Thoracic aorta (tissue), 2 donors: ENCODE results near the gene MTUS2. TPM values are rescaled to one million over a fixed set of nuclear protein-coding genes. Genes with fewer than 3 reads are reported as not detected.

ENCODE experiments used
- ATAC-seq: fragments of 150-250 bp; one replicate; pipeline ENCODE4 v1.8.0; 2017; ENCODE audit warnings: low read depth; ENCODE audit not compliant: insufficient number of reproducible peaks, low FRiP score
- DNase-seq: peaks from one replicate; pipeline ENCODE4 v3.0.0-alpha.2; 2020; ENCODE audit warnings: low spot score
- H3K27ac ChIP-seq, 2 donors: fragments of 200-600 bp; sonication (generic); 1 replicate in 1 of 2; 2 replicates in 1 of 2; pipeline ENCODE4 v1.5.1; 2016; ENCODE audit warnings: mild to moderate bottlenecking in 2 of 2, moderate library complexity in 2 of 2
- H3K27me3 ChIP-seq: fragments of 200-600 bp; sonication (generic); replicated peaks from 2 replicates; pipeline ENCODE4 v1.6.0; 2016; ENCODE audit warnings: mild to moderate bottlenecking; ENCODE audit not compliant: insufficient read depth
- H3K36me3 ChIP-seq: fragments of 200-600 bp; sonication (generic); one replicate; pipeline ENCODE4 v1.5.1; 2016
- H3K4me1 ChIP-seq, 2 donors: fragments of 200-600 bp; sonication (generic); 1 replicate in 1 of 2; 2 replicates in 1 of 2; pipeline versions ENCODE4 v1.5.1 to v1.6.0; 2016; ENCODE audit warnings: low read depth in 2 of 2, mild to moderate bottlenecking in 1 of 2; ENCODE audit not compliant: control insufficient read depth in 1 of 2
- H3K4me3 ChIP-seq: fragments of 200-600 bp; sonication (generic); 2 replicates; pipeline ENCODE4 v1.5.1; 2016; ENCODE audit warnings: mild to moderate bottlenecking
- H3K9me3 ChIP-seq: fragments of 200-600 bp; sonication (generic); 2 replicates; pipeline ENCODE4 v1.5.1; 2016
- total RNA-seq, 2 donors: library from RNA; depleted of rRNA; stranded (reverse); fragments of >200 nt; gene quantifications; one replicate each; pipeline versions ENCODE4 v1.1.0 to v1.2.3, GENCODE V29; 2016
- TF ChIP-seq, protein P1 (sequence below): fragments of 200-600 bp; sonication (generic); IDR thresholded peaks from one replicate; pipeline ENCODE4 v1.5.1; 2019; ENCODE audit warnings: antibody characterized with exemption

The MTUS2 gene
- total RNA-seq, 2 donors from 2014 or later: 14.9 to 26.4 TPM

DNA sequence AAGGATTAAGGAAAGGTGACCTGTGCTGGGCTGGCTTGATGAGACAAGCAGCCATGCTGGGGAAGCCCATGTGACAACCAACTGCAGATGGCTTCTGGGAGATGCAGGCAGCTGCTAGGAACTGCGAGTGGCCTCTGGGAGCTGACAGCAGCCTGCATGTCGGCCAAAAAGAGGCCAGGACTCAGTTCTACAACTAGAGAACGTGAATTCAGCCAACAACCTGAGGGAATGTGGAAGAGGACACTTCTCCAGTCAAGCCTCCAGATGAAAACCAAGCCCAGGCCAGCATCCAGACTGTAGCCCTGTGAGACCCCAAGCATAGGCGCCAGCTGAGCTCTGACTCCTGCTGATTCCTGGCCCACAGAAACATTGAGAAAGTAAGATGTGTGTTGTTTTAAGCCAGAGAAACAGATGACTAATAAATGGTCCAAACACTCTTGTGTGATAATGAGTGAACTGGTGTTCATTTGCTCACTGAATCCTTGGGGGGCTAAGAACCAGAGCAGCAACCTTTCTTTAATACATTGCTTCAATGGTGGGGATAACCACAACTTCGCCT lies 730.4 kb downstream of the MTUS2 start:
- H3K27me3 ChIP-seq: no peaks in the 10 kb centered on the region
- ATAC-seq (no peak), DNase-seq (no peak)
- H3K36me3 ChIP-seq: peaks cover 8% of the 10 kb centered on the region
- TF ChIP-seq, protein P1, sequence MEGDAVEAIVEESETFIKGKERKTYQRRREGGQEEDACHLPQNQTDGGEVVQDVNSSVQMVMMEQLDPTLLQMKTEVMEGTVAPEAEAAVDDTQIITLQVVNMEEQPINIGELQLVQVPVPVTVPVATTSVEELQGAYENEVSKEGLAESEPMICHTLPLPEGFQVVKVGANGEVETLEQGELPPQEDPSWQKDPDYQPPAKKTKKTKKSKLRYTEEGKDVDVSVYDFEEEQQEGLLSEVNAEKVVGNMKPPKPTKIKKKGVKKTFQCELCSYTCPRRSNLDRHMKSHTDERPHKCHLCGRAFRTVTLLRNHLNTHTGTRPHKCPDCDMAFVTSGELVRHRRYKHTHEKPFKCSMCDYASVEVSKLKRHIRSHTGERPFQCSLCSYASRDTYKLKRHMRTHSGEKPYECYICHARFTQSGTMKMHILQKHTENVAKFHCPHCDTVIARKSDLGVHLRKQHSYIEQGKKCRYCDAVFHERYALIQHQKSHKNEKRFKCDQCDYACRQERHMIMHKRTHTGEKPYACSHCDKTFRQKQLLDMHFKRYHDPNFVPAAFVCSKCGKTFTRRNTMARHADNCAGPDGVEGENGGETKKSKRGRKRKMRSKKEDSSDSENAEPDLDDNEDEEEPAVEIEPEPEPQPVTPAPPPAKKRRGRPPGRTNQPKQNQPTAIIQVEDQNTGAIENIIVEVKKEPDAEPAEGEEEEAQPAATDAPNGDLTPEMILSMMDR: no peak
- peaks cover 0 to 21% of the 10 kb centered on the region in 2 donors for H3K4me1 ChIP-seq
- no peaks in the 10 kb centered on the region for H3K9me3 ChIP-seq
- H3K27ac ChIP-seq: no peak overlapping the region
- no peak overlapping the region for H3K4me3 ChIP-seq

DNA sequence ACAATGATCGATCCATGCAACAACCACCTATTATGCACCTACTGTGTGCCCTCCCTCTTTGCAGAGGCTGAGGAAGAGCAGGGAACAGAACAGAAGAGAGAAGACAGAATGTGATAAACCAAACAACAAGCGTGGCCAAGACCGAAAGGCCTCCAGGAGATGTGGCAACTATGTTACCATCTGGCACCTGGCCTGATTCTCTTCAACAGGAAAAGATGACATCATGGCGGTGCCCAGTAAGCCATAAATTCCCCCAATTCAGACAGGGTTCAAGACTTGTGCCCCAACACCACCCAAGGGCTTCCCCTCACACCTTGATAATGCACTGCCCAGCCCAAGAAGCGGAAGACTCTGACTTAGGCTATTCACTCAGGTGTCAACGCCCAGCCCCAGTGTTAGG lies 731.1 kb downstream of the MTUS2 start:
- Histone ChIP-seq H3K27ac (no peak overlapping the region), H3K9me3 (no peaks in the 10 kb centered on the region), H3K27me3 (no peaks in the 10 kb centered on the region), H3K4me1 (peaks cover 0 to 15% of the 10 kb centered on the region in 2 donors), H3K36me3 (peaks cover 8% of the 10 kb centered on the region), H3K4me3 (no peak overlapping the region)
- TF ChIP-seq, protein P1: no peak
- ATAC-seq (no peak), DNase-seq (no peak)

Other genes starting within 250 kb of the MTUS2 start
- gene POMP, start 161.2 kb upstream of the MTUS2 start, total RNA-seq: 10 to 100 TPM; 45.1 to 49.7 TPM
- 10 to 100 TPM; 10.8 to 16.4 TPM for gene SLC46A3, start 101.4 kb upstream of the MTUS2 start, total RNA-seq